Stimulated activated CD4-positive, alpha-beta T cell treated with anti-CD3 and anti-CD28 coated beads, Interleukin-12 subunit alpha, Interleukin-12 subunit beta, amount 100 ng/mL, for 48 hours (primary cell): Measurements from ENCODE around the gene ALB.
"Not testable (repeated sequence)": the region's sequence is repeated elsewhere in the genome, so short reads cannot be mapped to it uniquely, and the experiment has no call there.

Experiments
- DNase-seq, 3 donors: peaks; one replicate each; pipeline ENCODE4 v3.0.0-alpha.2; 2020; ENCODE audit warnings: low read depth in 2 of 3, low spot score in 1 of 3

The ALB gene

GRCh38 chr4:73404042-73404441 is at the start of gene ALB:
TSS of gene ALB (plus strand) at chr4:73404287. CDS start at chr4:73404328, 41 bp downstream.
- no peak for DNase-seq

GRCh38 chr4:73357174-73357573 is 46.9 kb upstream of the ALB start:
- DNase-seq: not testable (repeated sequence)

GRCh38 chr4:73369506-73370199 is 34.4 kb upstream of the ALB start:
- DNase-seq: not testable (repeated sequence)

GRCh38 chr4:73375328-73375741 is 28.8 kb upstream of the ALB start:
- DNase-seq: no peak

- DNase-seq: no peak
These were observed 27.8 kb upstream of the ALB start for GRCh38 chr4:73376251-73376650.

- no peak for DNase-seq
These were observed 27.1 kb upstream of the ALB start for GRCh38 chr4:73376976-73377375.

- no peak for DNase-seq
These were observed 25.2 kb upstream of the ALB start for GRCh38 chr4:73378887-73379286.

GRCh38 chr4:73379946-73380345 is 24.1 kb upstream of the ALB start:
- no peak for DNase-seq

- no peak for DNase-seq
These were observed 22.9 kb upstream of the ALB start for GRCh38 chr4:73381214-73381613.

GRCh38 chr4:73383452-73383851 is 20.6 kb upstream of the ALB start:
- no peak for DNase-seq

- no peak for DNase-seq
These were observed 16.5 kb upstream of the ALB start for GRCh38 chr4:73387552-73387951.

GRCh38 chr4:73388887-73389286 is 15.2 kb upstream of the ALB start:
- no peak for DNase-seq

- DNase-seq: not testable (repeated sequence)
These were observed 14.4 kb upstream of the ALB start for GRCh38 chr4:73389663-73390062.

GRCh38 chr4:73391774-73392173 is 12.3 kb upstream of the ALB start:
- DNase-seq: no peak

GRCh38 chr4:73392936-73393335 is 11.2 kb upstream of the ALB start:
- no peak for DNase-seq

- DNase-seq: no peak
These were observed 7.8 kb upstream of the ALB start for GRCh38 chr4:73396304-73396703.

- DNase-seq: no peak
These were observed 6.8 kb upstream of the ALB start for GRCh38 chr4:73396993-73397972.

- DNase-seq: no peak
These were observed 2.7 kb upstream of the ALB start for GRCh38 chr4:73401412-73401811.

GRCh38 chr4:73404457-73404856 is 370 bp downstream of the ALB start:
- DNase-seq: no peak

- no peak for DNase-seq
These were observed 1.1 kb downstream of the ALB start for GRCh38 chr4:73405138-73405537.

- no peak for DNase-seq
These were observed 2.4 kb downstream of the ALB start for GRCh38 chr4:73406548-73406875.

GRCh38 chr4:73407227-73407673 is 3.2 kb downstream of the ALB start:
- DNase-seq: no peak
